Vagina (tissue), 2 donors: ENCODE results near the gene GOLGA6L25.
"Not testable (repeated sequence)": the region's sequence is repeated elsewhere in the genome, so short reads cannot be mapped to it uniquely, and the experiment has no call there.

Experiments
- POLR2A ChIP-seq, 2 donors: fragments of 450-650 bp; IDR thresholded peaks; one replicate each; pipeline ENCODE4 v1.6.1; 2017; ENCODE audit warnings: antibody characterized with exemption in 2 of 2, mild to moderate bottlenecking in 2 of 2, moderate library complexity in 2 of 2
- TF ChIP-seq, protein P1 (sequence below), 3 experiments: fragments of 450-650 bp in 2 of 3; fragments of 200-600 bp in 1 of 3; sonication (generic) in 1 of 3; IDR thresholded peaks; one replicate each; pipeline ENCODE4 v1.5.1; 2017 to 2019; ENCODE audit warnings: antibody characterized with exemption in 3 of 3, mild to moderate bottlenecking in 2 of 3, moderate library complexity in 2 of 3

- TF ChIP-seq, protein P1, sequence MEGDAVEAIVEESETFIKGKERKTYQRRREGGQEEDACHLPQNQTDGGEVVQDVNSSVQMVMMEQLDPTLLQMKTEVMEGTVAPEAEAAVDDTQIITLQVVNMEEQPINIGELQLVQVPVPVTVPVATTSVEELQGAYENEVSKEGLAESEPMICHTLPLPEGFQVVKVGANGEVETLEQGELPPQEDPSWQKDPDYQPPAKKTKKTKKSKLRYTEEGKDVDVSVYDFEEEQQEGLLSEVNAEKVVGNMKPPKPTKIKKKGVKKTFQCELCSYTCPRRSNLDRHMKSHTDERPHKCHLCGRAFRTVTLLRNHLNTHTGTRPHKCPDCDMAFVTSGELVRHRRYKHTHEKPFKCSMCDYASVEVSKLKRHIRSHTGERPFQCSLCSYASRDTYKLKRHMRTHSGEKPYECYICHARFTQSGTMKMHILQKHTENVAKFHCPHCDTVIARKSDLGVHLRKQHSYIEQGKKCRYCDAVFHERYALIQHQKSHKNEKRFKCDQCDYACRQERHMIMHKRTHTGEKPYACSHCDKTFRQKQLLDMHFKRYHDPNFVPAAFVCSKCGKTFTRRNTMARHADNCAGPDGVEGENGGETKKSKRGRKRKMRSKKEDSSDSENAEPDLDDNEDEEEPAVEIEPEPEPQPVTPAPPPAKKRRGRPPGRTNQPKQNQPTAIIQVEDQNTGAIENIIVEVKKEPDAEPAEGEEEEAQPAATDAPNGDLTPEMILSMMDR (IDR thresholded peaks at IDR 0.05), result not testable (repeated sequence)
- not testable (repeated sequence) for TF ChIP-seq POLR2A (IDR thresholded peaks at IDR 0.05)
Measured at GRCh38 chr15:28593424-28594129, 40.2 kb downstream of the GOLGA6L25 start.
